ENCODE results near the gene SPOCK2.

The SPOCK2 gene

GRCh38 chr10:72026278-72027111, 61.9 kb downstream of the SPOCK2 start:
- no peak for DNase-seq

DNA sequence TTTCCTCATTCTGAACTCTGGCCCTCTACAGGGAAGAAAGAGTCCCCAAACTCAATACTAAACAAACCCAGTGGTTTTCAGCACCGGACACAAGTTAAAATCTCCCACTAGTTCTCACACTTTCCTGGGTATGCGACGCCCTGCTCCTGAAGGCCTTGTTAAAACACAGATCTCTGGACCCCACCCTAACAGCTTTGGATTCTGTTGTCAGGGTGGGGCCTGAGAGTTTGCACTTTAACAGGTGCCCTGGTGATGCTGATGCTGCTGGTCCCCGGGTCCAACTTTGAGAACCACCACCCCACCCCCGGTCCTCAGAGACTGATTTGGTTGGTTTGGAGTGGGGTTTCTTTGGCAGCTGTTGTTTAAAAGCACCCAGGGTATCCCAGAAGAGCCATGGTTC, 62.5 kb downstream of the SPOCK2 start:
- no peak for DNase-seq

GRCh38 chr10:72025400-72025799, 63.0 kb downstream of the SPOCK2 start:
- DNase-seq: no peak

GRCh38 chr10:72024596-72024995, 63.8 kb downstream of the SPOCK2 start:
- no peak for DNase-seq

GRCh38 chr10:72022228-72022627, 66.1 kb downstream of the SPOCK2 start:
- no peak for DNase-seq

GRCh38 chr10:72020914-72021809, 67.2 kb downstream of the SPOCK2 start:
- peak; percentile 25 for DNase-seq

- no peak for DNase-seq
Measured at GRCh38 chr10:72019085-72019876, 69.1 kb downstream of the SPOCK2 start.

GRCh38 chr10:72016608-72017300, 71.6 kb downstream of the SPOCK2 start:
- DNase-seq: no peak

- no peak for DNase-seq
Measured at GRCh38 chr10:72015841-72016240, 72.5 kb downstream of the SPOCK2 start.

DNA sequence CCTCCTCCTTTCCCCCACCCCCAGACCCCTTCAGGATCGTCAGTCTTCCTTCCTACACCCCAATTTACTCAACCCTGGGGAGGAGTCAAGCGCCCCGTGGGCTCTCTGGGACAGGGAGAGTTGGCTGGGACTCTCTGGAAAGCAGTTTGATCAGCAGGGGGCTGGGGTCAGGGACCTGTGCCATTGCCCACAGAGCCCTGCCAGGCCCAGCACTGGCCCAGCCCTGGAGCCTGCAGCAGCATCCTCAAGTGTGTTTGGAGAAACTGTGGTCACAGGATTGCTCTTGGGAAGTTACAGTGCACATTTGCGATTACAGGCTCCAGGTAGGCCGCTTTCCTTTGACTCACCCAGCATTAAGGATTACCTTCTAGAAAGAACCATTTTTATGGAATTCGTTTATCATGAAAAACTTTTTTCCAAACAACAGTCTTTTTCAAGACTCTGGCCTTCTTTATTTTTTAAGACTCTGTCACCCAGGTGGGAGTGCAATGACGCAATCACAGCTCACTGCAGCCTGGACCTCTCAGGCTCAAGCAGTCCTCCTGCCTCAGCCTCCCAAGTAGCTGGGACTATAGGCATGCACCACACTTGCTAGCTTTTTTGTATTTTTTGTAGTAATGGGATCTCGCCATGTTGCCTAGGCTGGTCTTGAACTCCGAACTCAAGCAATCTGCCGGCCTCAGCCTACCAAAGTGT, 73.4 kb downstream of the SPOCK2 start:
- no peak for DNase-seq

GRCh38 chr10:72014197-72014596, 74.2 kb downstream of the SPOCK2 start:
- DNase-seq: no peak

- DNase-seq: no peak
Measured at GRCh38 chr10:72013202-72013945, 75.0 kb downstream of the SPOCK2 start.

- no peak for DNase-seq
Measured at GRCh38 chr10:72012796-72013195, 75.6 kb downstream of the SPOCK2 start.

DNA sequence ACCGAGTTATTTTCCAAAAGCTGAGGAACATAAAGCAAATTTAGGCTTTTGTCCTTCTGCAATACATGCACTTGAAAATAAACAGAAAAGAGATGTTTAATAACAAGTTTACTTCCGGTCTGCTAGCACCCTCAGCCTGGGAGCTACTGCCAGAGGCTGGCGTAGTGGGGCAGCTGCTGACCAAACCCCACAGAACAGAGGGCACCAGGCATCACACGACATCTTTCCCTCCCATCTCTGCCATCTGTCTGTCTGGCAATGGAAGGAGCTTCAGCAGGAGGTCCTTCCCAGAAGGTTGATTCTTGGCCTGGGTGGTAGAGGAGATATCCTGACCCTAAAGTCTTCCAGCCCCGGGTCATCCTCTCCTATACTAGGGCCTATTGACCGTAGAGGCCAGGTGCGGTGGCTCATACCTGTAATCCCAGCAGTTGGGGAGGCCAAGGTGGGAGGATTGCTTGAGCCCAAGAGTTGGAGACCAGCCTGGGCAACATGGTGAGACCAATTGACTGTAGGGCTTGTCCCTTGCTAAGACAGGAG, 76.3 kb downstream of the SPOCK2 start:
- DNase-seq: no peak

- no peak for DNase-seq
Measured at GRCh38 chr10:72011468-72011867, 76.9 kb downstream of the SPOCK2 start.

- no peak for DNase-seq
Measured at GRCh38 chr10:72011016-72011415, 77.3 kb downstream of the SPOCK2 start.

- DNase-seq: no peak
Measured at GRCh38 chr10:72010234-72010973, 77.9 kb downstream of the SPOCK2 start.

GRCh38 chr10:72009425-72010081, 78.8 kb downstream of the SPOCK2 start:
- no peak for DNase-seq

DNA sequence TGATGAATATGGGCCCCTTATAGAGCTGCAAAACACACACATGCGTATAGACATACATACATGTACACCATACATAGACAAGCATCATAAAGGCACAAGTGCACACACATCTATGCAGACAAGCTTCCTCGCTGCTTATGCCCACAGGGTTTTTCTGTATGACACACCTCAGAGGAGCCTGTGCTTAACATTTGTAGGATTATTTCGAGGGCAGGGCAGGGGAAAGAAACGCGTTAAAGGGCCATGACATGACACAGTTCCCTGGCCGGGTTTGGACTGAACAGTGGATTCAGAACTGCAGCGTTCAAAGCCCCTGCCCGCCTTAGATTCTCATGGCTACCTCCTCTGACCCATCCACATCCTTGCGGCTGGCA, 79.3 kb downstream of the SPOCK2 start:
- no peak for DNase-seq

Data from OCI-M1 (cell line).